ENCODE data around the gene KCNQ5.

DNA sequence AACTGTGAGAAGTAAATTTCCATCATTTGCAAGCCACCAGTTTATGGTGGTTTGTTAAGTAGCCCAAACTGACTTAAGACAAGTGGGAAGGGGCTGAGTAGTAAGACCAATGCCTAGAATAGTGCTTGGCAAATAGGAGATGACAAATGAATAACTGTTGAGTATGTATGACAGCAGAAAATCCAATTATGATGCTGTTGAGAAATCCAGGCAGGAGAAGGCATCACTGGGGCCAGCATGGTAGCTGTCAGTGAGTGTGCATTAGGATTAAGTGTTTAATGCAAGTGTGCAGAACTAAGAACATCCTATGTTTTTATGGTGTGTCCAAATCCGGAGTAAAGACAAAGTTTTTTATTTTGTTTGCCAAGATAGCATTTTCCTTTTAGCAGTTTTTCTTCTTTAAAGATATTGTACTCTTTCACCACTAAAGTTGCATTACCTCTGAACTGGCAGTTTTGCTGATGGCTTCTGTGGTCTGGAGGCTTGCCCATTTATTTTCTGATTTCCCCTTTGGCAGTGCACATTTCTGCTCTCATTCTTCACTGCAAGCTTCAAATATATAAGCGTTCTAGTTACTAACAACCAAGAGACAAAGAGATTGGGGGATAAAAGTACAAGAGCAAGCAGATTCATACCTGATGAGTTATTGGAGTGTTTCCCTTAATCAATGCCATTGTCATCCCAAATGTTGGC lies 289.7 kb downstream of the KCNQ5 start:
- TF ChIP-seq POLR2A (IDR thresholded peaks at IDR 0.05) (no peak), EP300 (IDR thresholded peaks at IDR 0.05) (no peak), POLR2AphosphoS5 (IDR thresholded peaks at IDR 0.05) (no peak)
- TF ChIP-seq, protein P1, sequence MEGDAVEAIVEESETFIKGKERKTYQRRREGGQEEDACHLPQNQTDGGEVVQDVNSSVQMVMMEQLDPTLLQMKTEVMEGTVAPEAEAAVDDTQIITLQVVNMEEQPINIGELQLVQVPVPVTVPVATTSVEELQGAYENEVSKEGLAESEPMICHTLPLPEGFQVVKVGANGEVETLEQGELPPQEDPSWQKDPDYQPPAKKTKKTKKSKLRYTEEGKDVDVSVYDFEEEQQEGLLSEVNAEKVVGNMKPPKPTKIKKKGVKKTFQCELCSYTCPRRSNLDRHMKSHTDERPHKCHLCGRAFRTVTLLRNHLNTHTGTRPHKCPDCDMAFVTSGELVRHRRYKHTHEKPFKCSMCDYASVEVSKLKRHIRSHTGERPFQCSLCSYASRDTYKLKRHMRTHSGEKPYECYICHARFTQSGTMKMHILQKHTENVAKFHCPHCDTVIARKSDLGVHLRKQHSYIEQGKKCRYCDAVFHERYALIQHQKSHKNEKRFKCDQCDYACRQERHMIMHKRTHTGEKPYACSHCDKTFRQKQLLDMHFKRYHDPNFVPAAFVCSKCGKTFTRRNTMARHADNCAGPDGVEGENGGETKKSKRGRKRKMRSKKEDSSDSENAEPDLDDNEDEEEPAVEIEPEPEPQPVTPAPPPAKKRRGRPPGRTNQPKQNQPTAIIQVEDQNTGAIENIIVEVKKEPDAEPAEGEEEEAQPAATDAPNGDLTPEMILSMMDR (IDR thresholded peaks at IDR 0.05) = no peak
